Measurements from ENCODE around the gene LSM12. TPM values are rescaled to one million over a fixed set of nuclear protein-coding genes. Genes with fewer than 3 reads are reported as not detected.

Gene LSM12
- total RNA-seq, 1 donor from 2014 or later, result 69.6 TPM

DNA sequence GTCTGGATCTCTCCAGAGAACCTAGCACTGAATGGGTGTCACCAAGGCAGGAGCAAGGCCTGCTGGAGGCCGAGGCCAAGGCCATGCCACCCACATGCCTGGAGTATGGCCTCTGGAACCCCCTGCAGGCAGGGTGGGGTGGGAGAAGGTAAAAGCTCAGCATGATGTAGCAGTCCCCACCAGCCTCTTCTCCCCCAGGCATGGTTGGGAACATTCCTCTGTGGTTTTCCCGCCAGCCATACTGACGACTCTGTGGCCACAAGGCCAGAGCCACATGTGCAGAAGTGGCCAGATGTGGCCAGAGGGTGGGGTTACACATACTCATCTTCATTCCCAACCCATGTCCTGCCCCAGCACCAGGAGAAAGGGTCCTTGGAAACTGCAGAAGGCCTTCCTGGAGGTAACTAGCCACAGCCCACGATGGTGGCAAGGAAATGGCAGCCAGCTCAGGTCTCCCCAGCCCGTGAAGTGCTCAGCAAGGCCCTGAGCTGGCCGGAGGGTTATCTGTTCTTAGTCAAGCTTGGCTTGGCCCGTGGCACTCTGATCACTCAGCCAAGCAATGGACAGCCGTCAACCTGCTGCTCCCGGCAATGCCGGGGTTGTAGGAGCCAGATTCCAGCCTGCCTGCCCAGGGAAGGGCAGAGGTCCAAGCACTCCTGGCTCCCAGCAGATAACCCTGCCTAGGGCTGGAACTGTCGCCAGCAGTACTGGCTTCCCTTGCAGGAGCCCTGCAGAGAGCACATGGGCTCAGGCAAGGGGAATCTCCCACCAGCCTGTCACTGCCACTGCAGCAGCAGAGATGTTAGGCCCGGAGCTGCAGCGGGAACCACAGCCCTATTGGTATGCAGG, 30.9 kb upstream of the LSM12 start:
- Histone ChIP-seq H3K9me3 (ENCODE audit: low read depth) (no peaks in the 10 kb centered on the region), H3K4me3 (no peak overlapping the region), H3K4me1 (peaks cover 17% of the 10 kb centered on the region), H3K27ac (peak overlapping the region; percentile 90), H4K20me1 (ENCODE audit: low read depth) (no peaks in the 10 kb centered on the region), H3K4me2 (no peak overlapping the region), H3K9ac (no peak overlapping the region), H3K79me2 (ENCODE audit: low read depth) (peaks cover 7% of the 10 kb centered on the region), H3F3A (ENCODE audit: low read depth) (peaks cover 36% of the 10 kb centered on the region), H3K27me3 (no peaks in the 10 kb centered on the region), H3K36me3 (no peaks in the 10 kb centered on the region), H2AFZ (replicated peaks) (no peak overlapping the region)
- H3K27me3 Mint-ChIP-seq (ENCODE audit: insufficient read depth, low read depth), result peaks cover 5% of the 10 kb centered on the region
- no peak for DNase-seq (ENCODE audit: low spot score)
- H3K36me3 Mint-ChIP-seq, result no peaks in the 10 kb centered on the region
- TF ChIP-seq EZH2 (IDR thresholded peaks at IDR 0.05) (no peak), EZH2phosphoT487 (IDR thresholded peaks at IDR 0.05) (no peak)
- TF ChIP-seq, protein P1, sequence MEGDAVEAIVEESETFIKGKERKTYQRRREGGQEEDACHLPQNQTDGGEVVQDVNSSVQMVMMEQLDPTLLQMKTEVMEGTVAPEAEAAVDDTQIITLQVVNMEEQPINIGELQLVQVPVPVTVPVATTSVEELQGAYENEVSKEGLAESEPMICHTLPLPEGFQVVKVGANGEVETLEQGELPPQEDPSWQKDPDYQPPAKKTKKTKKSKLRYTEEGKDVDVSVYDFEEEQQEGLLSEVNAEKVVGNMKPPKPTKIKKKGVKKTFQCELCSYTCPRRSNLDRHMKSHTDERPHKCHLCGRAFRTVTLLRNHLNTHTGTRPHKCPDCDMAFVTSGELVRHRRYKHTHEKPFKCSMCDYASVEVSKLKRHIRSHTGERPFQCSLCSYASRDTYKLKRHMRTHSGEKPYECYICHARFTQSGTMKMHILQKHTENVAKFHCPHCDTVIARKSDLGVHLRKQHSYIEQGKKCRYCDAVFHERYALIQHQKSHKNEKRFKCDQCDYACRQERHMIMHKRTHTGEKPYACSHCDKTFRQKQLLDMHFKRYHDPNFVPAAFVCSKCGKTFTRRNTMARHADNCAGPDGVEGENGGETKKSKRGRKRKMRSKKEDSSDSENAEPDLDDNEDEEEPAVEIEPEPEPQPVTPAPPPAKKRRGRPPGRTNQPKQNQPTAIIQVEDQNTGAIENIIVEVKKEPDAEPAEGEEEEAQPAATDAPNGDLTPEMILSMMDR (IDR thresholded peaks at IDR 0.05), result no peak
- no peaks in the 10 kb centered on the region for H3K9me3 Mint-ChIP-seq
- no peak overlapping the region for H3K4me3 Mint-ChIP-seq
- peak overlapping the region; percentile 60 for H3K27ac Mint-ChIP-seq
- peaks cover 43% of the 10 kb centered on the region for H3K4me1 Mint-ChIP-seq

DNA sequence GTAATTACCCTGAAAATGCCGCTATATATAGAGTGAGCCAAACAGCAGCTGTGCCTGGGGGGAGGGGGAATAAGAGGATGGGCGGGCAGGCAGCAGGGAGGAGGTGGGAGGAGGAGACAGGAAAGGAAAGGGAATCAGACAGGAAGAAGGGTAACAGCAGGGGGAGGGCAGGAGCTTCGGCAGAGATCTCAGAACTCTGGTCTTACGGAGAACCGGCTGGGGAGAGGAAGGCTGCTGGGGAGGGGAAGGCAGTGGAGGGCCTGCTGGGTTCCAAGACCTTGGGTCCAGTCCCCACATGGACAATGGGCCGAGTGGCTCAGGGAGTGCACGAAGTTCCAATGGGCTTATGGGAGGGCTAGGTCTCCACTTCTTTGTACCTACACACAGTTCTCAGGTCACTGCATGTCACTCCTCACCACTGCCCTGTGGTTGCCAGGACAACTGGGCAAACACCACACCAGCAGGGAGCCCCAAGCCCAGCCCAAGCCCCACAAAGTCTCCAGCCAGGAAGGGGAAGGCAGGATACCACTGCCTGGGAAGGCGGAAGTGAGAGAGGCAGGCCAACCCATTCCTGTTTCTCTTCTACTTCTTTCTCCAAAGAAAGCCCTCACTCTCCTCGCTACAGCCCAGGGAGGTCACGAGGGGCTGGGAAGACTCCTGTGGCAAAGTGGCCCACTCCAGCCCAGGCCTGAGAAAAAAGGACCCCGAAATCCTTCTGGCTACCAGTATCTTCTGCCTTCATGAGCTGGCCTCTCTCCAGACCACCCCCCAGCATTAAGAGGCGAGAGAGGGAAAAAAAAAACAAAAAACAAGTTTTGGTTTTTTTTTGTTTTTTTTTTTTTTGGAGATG, 29.4 kb upstream of the LSM12 start:
- Mint-ChIP-seq H3K27ac (peak overlapping the region; percentile 100), H3K4me3 (peak overlapping the region; percentile 85)

GRCh38 chr17:44095388-44095646, 28.8 kb upstream of the LSM12 start:
- Histone ChIP-seq H3F3A (ENCODE audit: low read depth) (peaks cover 36% of the 10 kb centered on the region), H3K4me3 (peak overlapping the region; percentile 48), H3K4me1 (peaks cover 17% of the 10 kb centered on the region), H3K9ac (no peak overlapping the region), H3K79me2 (ENCODE audit: low read depth) (peaks cover 7% of the 10 kb centered on the region), H2AFZ (replicated peaks) (no peak overlapping the region), H4K20me1 (ENCODE audit: low read depth) (no peaks in the 10 kb centered on the region), H3K27me3 (no peaks in the 10 kb centered on the region), H3K27ac (peak overlapping the region; percentile 90), H3K36me3 (no peaks in the 10 kb centered on the region), H3K4me2 (peak overlapping the region; percentile 81), H3K9me3 (ENCODE audit: low read depth) (no peaks in the 10 kb centered on the region)
- Mint-ChIP-seq H3K9me3 (no peaks in the 10 kb centered on the region), H3K27me3 (ENCODE audit: insufficient read depth, low read depth) (peaks cover 5% of the 10 kb centered on the region), H3K4me1 (peaks cover 36% of the 10 kb centered on the region), H3K4me3 (peak overlapping the region; percentile 85), H3K27ac (peak overlapping the region; percentile 100), H3K36me3 (peaks cover 2% of the 10 kb centered on the region)
- no peak for DNase-seq (ENCODE audit: low spot score)
- TF ChIP-seq, protein P1 (IDR thresholded peaks at IDR 0.05), result no peak
- TF ChIP-seq EZH2 (IDR thresholded peaks at IDR 0.05) (no peak), EZH2phosphoT487 (IDR thresholded peaks at IDR 0.05) (no peak)

More for the DNA sequence above, 29.4 kb upstream of the LSM12 start:
- Histone ChIP-seq H3K9me3 (ENCODE audit: low read depth) (no peaks in the 10 kb centered on the region), H2AFZ (replicated peaks) (no peak overlapping the region), H3K9ac (no peak overlapping the region), H3F3A (ENCODE audit: low read depth) (peaks cover 36% of the 10 kb centered on the region), H3K4me2 (peak overlapping the region; percentile 81), H4K20me1 (ENCODE audit: low read depth) (no peaks in the 10 kb centered on the region), H3K27me3 (no peaks in the 10 kb centered on the region), H3K27ac (peak overlapping the region; percentile 90), H3K36me3 (no peaks in the 10 kb centered on the region), H3K4me3 (peak overlapping the region; percentile 48), H3K79me2 (ENCODE audit: low read depth) (peaks cover 7% of the 10 kb centered on the region), H3K4me1 (peaks cover 17% of the 10 kb centered on the region)
- peaks cover 36% of the 10 kb centered on the region for H3K4me1 Mint-ChIP-seq
- peaks cover 5% of the 10 kb centered on the region for H3K27me3 Mint-ChIP-seq (ENCODE audit: insufficient read depth, low read depth)
- peaks cover 2% of the 10 kb centered on the region for H3K36me3 Mint-ChIP-seq
- peak; percentile 92 for DNase-seq (ENCODE audit: low spot score)
- no peak for TF ChIP-seq EZH2phosphoT487 (IDR thresholded peaks at IDR 0.05)
- TF ChIP-seq, protein P1 (IDR thresholded peaks at IDR 0.05), result no peak
- TF ChIP-seq EZH2 (IDR thresholded peaks at IDR 0.05), result no peak
- H3K9me3 Mint-ChIP-seq, result no peaks in the 10 kb centered on the region

All from neural progenitor cell (in vitro differentiated cells).